Measurements from ENCODE around the gene SPPL2C.

Gene SPPL2C

GRCh38 chr17:45876539-45876938 lies 31.9 kb downstream of the SPPL2C start:
- no peak for DNase-seq (ENCODE audit: low read depth in 2 of 2)

GRCh38 chr17:45877467-45877866 lies 32.8 kb downstream of the SPPL2C start:
- DNase-seq (ENCODE audit: low read depth in 2 of 2) = no peak

- DNase-seq (ENCODE audit: low read depth in 2 of 2) = no peak
These were observed 38.4 kb downstream of the SPPL2C start for GRCh38 chr17:45883063-45883462.

GRCh38 chr17:45886852-45887251 lies 42.2 kb downstream of the SPPL2C start:
- DNase-seq (ENCODE audit: low read depth in 2 of 2) = no peak

GRCh38 chr17:45888392-45888791 lies 43.7 kb downstream of the SPPL2C start:
- DNase-seq (ENCODE audit: low read depth in 2 of 2) = no peak

GRCh38 chr17:45889579-45889978 lies 44.9 kb downstream of the SPPL2C start:
- no peak for DNase-seq (ENCODE audit: low read depth in 2 of 2)

- DNase-seq (ENCODE audit: low read depth in 2 of 2) = no peak
These were observed 49.0 kb downstream of the SPPL2C start for GRCh38 chr17:45893725-45894021.

GRCh38 chr17:45894022-45894784 lies 49.5 kb downstream of the SPPL2C start, which contains the start of gene MAPT:
Gene MAPT, plus strand, starts transcription at chr17:45894554. Its CDS starts 67,784 bp downstream, at chr17:45962338.
- DNase-seq (ENCODE audit: low read depth in 2 of 2) = peak; percentile 45 to 57

- DNase-seq (ENCODE audit: low read depth in 2 of 2) = no peak
These were observed 50.8 kb downstream of the SPPL2C start for GRCh38 chr17:45895304-45895968.

- DNase-seq (ENCODE audit: low read depth in 2 of 2) = no peak
These were observed 51.5 kb downstream of the SPPL2C start for GRCh38 chr17:45895969-45896785.
